Keratinocyte (primary cell): ENCODE results near the gene TMEM205. TPM values are rescaled to one million over a fixed set of nuclear protein-coding genes. Genes with fewer than 3 reads are reported as not detected.
A peak's percentile ranks its signal among the peaks of the same experiment; 100 is the strongest.

Experiments
- DNase-seq: peaks from one replicate; pipeline ENCODE4 v3.0.0-alpha.2; 2011; ENCODE audit warnings: low read depth, missing footprints, low spot score
- FAIRE-seq: peaks from 2 replicates; lab custom pipeline; 2011; peaks lifted over from hg19 to GRCh38; lab: Jason Lieb, UNC
- H2AFZ ChIP-seq: 2 replicates; pipeline ENCODE4 v1.6.0; 2012; ENCODE audit warnings: low read length, control low read depth, inconsistent platforms; ENCODE audit not compliant: control insufficient read depth
- H3K27ac ChIP-seq: 2 replicates; pipeline ENCODE4 v1.5.1; 2011; ENCODE audit warnings: low read length; ENCODE audit not compliant: control insufficient read depth, insufficient read depth
- H3K27me3 ChIP-seq: 3 replicates; pipeline ENCODE4 v1.6.0; 2011; ENCODE audit warnings: low read length; ENCODE audit not compliant: control insufficient read depth, insufficient read depth; ENCODE audit errors: extremely low read depth
- H3K36me3 ChIP-seq, 2 experiments: 2 replicates in 1 of 2; 3 replicates in 1 of 2; pipeline ENCODE4 v1.5.1; 2011; ENCODE audit warnings: low read length in 2 of 2, mild to moderate bottlenecking in 1 of 2; ENCODE audit not compliant: control insufficient read depth in 2 of 2, insufficient read depth in 2 of 2; ENCODE audit errors: extremely low read depth in 1 of 2
- H3K4me1 ChIP-seq: 3 replicates; pipeline ENCODE4 v1.5.1; 2011; ENCODE audit warnings: low read length; ENCODE audit not compliant: control insufficient read depth, insufficient read depth; ENCODE audit errors: extremely low read depth
- H3K4me2 ChIP-seq: 3 replicates; pipeline ENCODE4 v1.6.0; 2011; ENCODE audit warnings: low read depth, low read length; ENCODE audit not compliant: control insufficient read depth, insufficient read depth; ENCODE audit errors: extremely low read depth
- H3K4me3 ChIP-seq, 3 experiments: fragments of 200-600 bp in 1 of 3; sonication (generic) in 1 of 3; 2 replicates in 2 of 3; 3 replicates in 1 of 3; pipeline ENCODE4 v1.5.1; 2011 to 2016; ENCODE audit warnings: low read length in 3 of 3, mild to moderate bottlenecking in 3 of 3, control low read depth in 2 of 3, inconsistent platforms in 1 of 3, low read depth in 1 of 3, mixed read lengths in 1 of 3, mixed run types in 1 of 3, moderate library complexity in 1 of 3; ENCODE audit not compliant: control insufficient read depth in 2 of 3, insufficient read depth in 2 of 3; ENCODE audit errors: extremely low read depth in 1 of 3
- H3K79me2 ChIP-seq: 2 replicates; pipeline ENCODE4 v1.6.0; 2012; ENCODE audit warnings: low read length; ENCODE audit not compliant: control insufficient read depth, insufficient read depth
- H3K9ac ChIP-seq: 3 replicates; pipeline ENCODE4 v1.6.0; 2011; ENCODE audit warnings: low read length; ENCODE audit not compliant: control insufficient read depth, insufficient read depth; ENCODE audit errors: extremely low read depth
- H3K9me1 ChIP-seq: 3 replicates; pipeline ENCODE4 v1.6.0; 2011; ENCODE audit warnings: low read length; ENCODE audit not compliant: control insufficient read depth, insufficient read depth; ENCODE audit errors: extremely low read depth
- H3K9me3 ChIP-seq: 2 replicates; pipeline ENCODE4 v1.5.1; 2012; ENCODE audit warnings: low read depth, low read length; ENCODE audit not compliant: control insufficient read depth
- H4K20me1 ChIP-seq: 3 replicates; pipeline ENCODE4 v1.6.0; 2011; ENCODE audit warnings: low read length; ENCODE audit not compliant: control insufficient read depth, insufficient read depth; ENCODE audit errors: extremely low read depth
- CTCF ChIP-seq, 3 experiments: IDR thresholded peaks in 1 of 3; conservative IDR thresholded peaks in 1 of 3; optimal IDR thresholded peaks in 1 of 3; 2 replicates in 2 of 3; 3 replicates in 1 of 3; pipeline versions ENCODE3 to v1.5.1; 2011; ENCODE audit warnings: low read length in 3 of 3, mild to moderate bottlenecking in 3 of 3, moderate library complexity in 2 of 3, control low read depth in 1 of 3, inconsistent platforms in 1 of 3; ENCODE audit not compliant: insufficient read depth in 2 of 3; ENCODE audit errors: extremely low read depth in 1 of 3
- EZH2 ChIP-seq: IDR thresholded peaks from one replicate; pipeline ENCODE4 v1.6.1; 2012; ENCODE audit warnings: inconsistent platforms, mild to moderate bottlenecking, low read length, moderate library complexity
- dilution Hi-C: fragments of 300-500 bp; cut with MboI; formaldehyde crosslinking; loops from one replicate; pipeline ENCODE4 v1.7.0; 2020; ENCODE audit warnings: low sequenced_read_pairs; ENCODE audit not compliant: extremely low pct_ligation_motif_present
- polyA plus RNA-seq, 5 experiments: library from polyadenylated mRNA; depleted of rRNA in 3 of 5; stranded (reverse) in 3 of 5; stranded (forward) in 1 of 5; unstranded in 1 of 5; fragments of >200 nt; gene quantifications; 1 replicate in 1 of 5; 2 replicates in 3 of 5; 3 replicates in 1 of 5; pipeline versions ENCODE4 v1.2.1 to v1.2.3, GENCODE V29; 2011 to 2012; ENCODE audit warnings: missing spikeins in 2 of 5, low read depth in 1 of 5, low replicate concordance in 1 of 5

TMEM205 gene
- polyA plus RNA-seq, 1 donor (not counting 4 experiments of a cell fraction or from before 2014, with no cell fraction given), result 65.5 TPM

DNA sequence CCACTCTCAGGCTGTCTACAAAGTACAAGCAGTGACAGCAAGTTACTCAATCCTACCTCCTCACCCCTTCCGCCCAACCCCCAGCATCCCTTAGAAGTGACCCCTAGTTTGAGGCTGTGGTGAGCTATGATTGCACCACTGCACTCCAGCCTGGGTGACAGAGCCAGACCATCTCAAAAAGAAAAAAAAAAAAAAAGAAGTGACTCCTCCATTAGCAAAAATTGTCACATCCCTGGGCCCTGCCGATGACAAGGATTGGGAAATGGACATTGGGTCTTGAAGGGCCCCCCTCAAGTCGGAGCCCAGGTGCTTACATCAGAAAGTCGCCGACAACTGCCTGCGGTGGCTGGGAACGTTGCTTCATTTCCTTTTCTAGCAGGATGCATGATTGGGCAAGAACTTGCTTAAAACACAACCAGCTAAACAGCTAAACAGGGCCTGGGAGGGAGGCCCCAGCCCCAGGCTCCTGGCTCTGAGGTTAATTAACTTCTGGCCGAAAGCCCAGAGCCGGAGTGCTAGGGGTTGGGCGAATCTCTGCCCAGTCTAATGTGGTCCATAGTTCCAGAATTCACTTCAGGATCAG is 21.9 kb downstream of the TMEM205 start:
- no peak for TF ChIP-seq EZH2
- TF ChIP-seq CTCF (optimal IDR thresholded peaks at IDR 0.05 in 1 of 3, IDR thresholded peaks at IDR 0.05 in 1 of 3, conservative IDR thresholded peaks at IDR 0.05 in 1 of 3; ENCODE audit: extremely low read depth in 1 of 3, insufficient read depth in 2 of 3, low read length in 3 of 3), result no peak
- Histone ChIP-seq H3K9me1 (peaks cover 5% of the 10 kb centered on the region), H3K9me3 (no peaks in the 10 kb centered on the region), H4K20me1 (no peaks in the 10 kb centered on the region), H3K4me3 (peak overlapping the region in 2 of 3 experiments; percentile 43 to 52), H3K27me3 (no peaks in the 10 kb centered on the region), H3K4me1 (peaks cover 20% of the 10 kb centered on the region), H3K27ac (peak overlapping the region; percentile 57), H3K9ac (peak overlapping the region; percentile 41), H3K79me2 (no peaks in the 10 kb centered on the region), H3K4me2 (peak overlapping the region; percentile 77), H3K36me3 (peaks cover 1 to 15% of the 10 kb centered on the region in 2 experiments), H2AFZ (no peak overlapping the region)
- FAIRE-seq (peak; percentile 53), DNase-seq (no peak)
- dilution Hi-C loops, result no loop called here

DNA sequence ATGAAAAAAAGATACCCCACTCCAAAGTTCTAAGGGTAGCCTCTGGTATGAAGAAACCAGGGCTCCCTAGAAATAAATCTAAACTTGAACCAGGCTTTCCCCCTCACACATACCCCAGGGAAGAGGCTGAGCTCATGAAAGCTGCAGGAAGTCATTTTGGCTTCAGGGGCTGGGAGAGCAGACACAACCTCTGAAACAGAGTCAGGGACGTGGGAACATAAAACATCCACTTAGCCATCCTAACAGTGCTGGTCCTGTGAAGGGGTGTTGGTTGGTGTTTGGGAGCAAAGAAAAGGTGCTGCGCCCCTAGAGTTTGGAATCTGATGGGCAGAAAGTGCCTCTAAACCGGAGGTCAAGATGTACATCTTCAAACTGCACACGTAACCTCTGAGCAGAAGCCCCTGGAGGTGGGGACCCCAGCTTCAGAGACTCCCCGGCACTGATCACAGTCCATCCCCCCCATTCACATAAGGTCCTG is 22.4 kb downstream of the TMEM205 start:
- Histone ChIP-seq H4K20me1 (no peaks in the 10 kb centered on the region), H3K9ac (no peak overlapping the region), H3K4me1 (peaks cover 24% of the 10 kb centered on the region), H3K79me2 (no peaks in the 10 kb centered on the region), H3K9me1 (peaks cover 5% of the 10 kb centered on the region), H2AFZ (no peak overlapping the region), H3K4me3 (peak overlapping the region in 1 of 3 experiments; percentile 43), H3K36me3 (peaks cover 1 to 15% of the 10 kb centered on the region in 2 experiments), H3K9me3 (no peaks in the 10 kb centered on the region), H3K27ac (peak overlapping the region; percentile 57), H3K27me3 (no peaks in the 10 kb centered on the region), H3K4me2 (peak overlapping the region; percentile 77)
- DNase-seq (no peak), FAIRE-seq (no peak)
- TF ChIP-seq CTCF (optimal IDR thresholded peaks at IDR 0.05 in 1 of 3, IDR thresholded peaks at IDR 0.05 in 1 of 3, conservative IDR thresholded peaks at IDR 0.05 in 1 of 3; ENCODE audit: extremely low read depth in 1 of 3, insufficient read depth in 2 of 3, low read length in 3 of 3), result no peak
- no peak for TF ChIP-seq EZH2
- dilution Hi-C loops, result no loop called here
